ENCODE measurements around the gene SPECC1.

DNA sequence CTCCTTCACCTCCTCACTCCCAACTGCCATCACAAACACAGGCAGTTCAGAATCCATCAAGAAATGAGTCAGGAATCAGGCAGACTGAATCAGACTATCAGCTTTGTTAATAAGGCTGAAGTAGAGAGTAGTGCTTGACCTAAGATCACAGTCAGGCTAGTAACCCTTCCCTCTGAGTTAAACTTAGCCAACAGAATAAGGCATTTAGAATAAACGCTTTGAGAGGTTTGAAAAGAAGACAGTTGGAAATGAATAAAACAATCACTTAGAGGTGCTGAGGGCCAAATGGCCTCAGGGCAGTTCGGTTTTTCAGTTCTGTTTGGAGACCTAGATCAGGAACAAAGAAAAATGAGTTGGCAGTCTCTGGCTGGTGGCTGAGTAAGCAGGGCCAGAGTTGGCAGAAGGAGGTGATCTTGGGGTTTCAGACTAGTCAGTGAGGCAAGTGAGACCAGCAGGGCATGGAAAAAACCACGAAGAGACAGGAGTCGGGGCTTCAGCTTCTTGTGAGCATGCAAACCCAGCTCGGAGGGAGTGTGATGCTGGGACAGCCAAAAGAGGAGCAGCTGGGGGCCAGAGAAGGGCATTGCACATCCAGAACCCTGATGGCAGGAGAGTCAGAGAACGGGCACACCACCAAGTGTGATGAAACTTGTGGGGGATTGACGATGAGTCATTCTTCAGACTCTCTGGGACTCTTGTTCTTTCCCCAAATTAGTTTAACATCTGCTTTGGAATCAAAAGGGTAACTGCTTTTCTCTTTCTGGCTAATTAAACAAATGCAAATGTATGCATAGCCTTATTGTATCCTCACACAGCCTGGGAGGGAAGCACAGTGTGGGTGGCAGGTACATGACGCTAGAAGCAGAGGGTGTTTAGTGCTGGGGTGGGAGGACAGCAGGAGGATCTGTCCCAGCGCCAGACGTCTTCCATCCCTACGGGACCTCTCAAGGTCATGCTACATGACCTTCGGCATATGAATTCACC is 54.8 kb downstream of the SPECC1 start:
- TF ChIP-seq YY1 (IDR thresholded peaks at IDR 0.05; ENCODE audit: insufficient read depth, insufficient read length) = no peak
- TF ChIP-seq ZNF274 (IDR thresholded peaks at IDR 0.05; ENCODE audit: low read depth, low read length) = no peak

Data from NT2/D1 (cell line).